ENCODE results near the gene SAMD4B. TPM values are rescaled to one million over a fixed set of nuclear protein-coding genes. Genes with fewer than 3 reads are reported as not detected.

SAMD4B gene
- total RNA-seq, 2 experiments from 2014 or later, result 59.4 to 60.0 TPM

DNA sequence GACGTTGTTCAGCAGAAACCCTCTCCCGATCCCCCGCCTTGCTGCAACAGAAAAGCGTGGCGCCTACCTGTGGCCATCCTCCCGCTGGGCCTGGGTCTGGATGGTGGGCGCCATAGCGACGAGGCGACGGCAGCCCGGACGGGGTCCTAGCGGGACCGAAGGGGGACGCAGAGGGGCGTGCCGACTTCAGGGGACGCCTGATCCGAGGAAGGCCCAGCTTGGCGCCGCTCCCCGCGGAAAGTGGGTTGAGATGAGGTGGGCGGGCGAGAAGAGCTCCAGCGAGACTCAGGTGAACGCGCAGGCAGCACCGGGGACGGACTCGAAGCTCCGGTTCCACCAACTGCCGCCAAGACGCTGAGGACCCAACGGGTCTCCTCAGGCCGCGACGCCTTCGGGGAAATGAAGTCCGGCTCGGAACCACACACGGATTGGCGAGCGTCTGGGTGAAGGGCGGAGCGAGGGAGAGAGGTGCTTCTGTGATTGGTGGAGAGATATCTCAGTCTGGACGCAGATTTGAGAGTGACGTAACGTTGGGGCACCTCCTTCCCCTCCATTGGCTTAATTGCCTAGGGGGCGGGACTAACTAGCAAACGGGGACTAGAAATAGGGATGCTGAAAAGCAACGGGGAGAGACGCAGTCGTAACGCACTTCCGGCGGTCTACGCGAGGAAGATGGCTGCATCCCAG, 48.7 kb downstream of the SAMD4B start, which contains the start of the genes MED29 and PAF1:
TSS of gene MED29 (plus strand) at position 628 of the 687 bp plus-strand sequence. CDS start at position 673, 45 bp downstream.
TSS of gene PAF1 (minus strand) at position 356 of the 687 bp plus-strand sequence. CDS start at position 114, 242 bp downstream.
- ChIA-PET POLR2A (interaction anchor here (0.7 to 2.0 kb wide), 5 partner anchors 10 to 179 kb away, joined by 3 to 6 read pairs (median 4); partner anchors contain the start of genes PLEKHG2 and SUPT5H), CTCF (ENCODE audit: unreplicated experiment) (no interaction called here)
- peaks cover 57% of the 10 kb centered on the region for H3K36me3 ChIP-seq (ENCODE audit: insufficient read depth, low read length)
- peaks cover 24% of the 10 kb centered on the region for H3K4me1 ChIP-seq (ENCODE audit: insufficient read depth, low read length, poor library complexity, severe bottlenecking)
- no peaks in the 10 kb centered on the region for H4K20me1 ChIP-seq (ENCODE audit: insufficient read depth, low read length)
- no peaks in the 10 kb centered on the region for H3K9me3 ChIP-seq (ENCODE audit: low read length)
- peak within 1 kb of the TSS; percentile 83 for H3K4me2 ChIP-seq (ENCODE audit: low read length)
- no peaks in the 10 kb centered on the region for H3K9me2 ChIP-seq (ENCODE audit: insufficient read depth, low read length)
- DNase-seq (ENCODE audit: low spot score), result peak; percentile 99
- intact Hi-C loops (cut with micrococcal nuclease; ENCODE audit: unreplicated experiment), result loop anchor here (1.0 to 2.0 kb wide), 2 partner anchors 49 to 142 kb away; partner anchors contain the start of genes EID2B and SAMD4B
- H3K4me3 ChIP-seq (ENCODE audit: low read depth, low read length, poor library complexity, severe bottlenecking), result peak within 1 kb of the TSS; percentile 86
- peak within 1 kb of the TSS; percentile 71 for H2AFZ ChIP-seq (ENCODE audit: low read length)
- peak within 1 kb of the TSS; percentile 84 for H3K27ac ChIP-seq (ENCODE audit: low read depth, low read length, poor library complexity, severe bottlenecking)
- TF ChIP-seq, protein P1, sequence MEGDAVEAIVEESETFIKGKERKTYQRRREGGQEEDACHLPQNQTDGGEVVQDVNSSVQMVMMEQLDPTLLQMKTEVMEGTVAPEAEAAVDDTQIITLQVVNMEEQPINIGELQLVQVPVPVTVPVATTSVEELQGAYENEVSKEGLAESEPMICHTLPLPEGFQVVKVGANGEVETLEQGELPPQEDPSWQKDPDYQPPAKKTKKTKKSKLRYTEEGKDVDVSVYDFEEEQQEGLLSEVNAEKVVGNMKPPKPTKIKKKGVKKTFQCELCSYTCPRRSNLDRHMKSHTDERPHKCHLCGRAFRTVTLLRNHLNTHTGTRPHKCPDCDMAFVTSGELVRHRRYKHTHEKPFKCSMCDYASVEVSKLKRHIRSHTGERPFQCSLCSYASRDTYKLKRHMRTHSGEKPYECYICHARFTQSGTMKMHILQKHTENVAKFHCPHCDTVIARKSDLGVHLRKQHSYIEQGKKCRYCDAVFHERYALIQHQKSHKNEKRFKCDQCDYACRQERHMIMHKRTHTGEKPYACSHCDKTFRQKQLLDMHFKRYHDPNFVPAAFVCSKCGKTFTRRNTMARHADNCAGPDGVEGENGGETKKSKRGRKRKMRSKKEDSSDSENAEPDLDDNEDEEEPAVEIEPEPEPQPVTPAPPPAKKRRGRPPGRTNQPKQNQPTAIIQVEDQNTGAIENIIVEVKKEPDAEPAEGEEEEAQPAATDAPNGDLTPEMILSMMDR (conservative IDR thresholded peaks at IDR 0.05; ENCODE audit: low read length), result peak; percentile 57; the same call in 1 of the 2 replicates
- no peak for TF ChIP-seq EZH2phosphoT487 (IDR thresholded peaks at IDR 0.05; ENCODE audit: borderline replicate concordance, low read depth, low read length)
- BruUV-seq (replicated peaks), result no TSS peak
- peaks cover 25% of the 10 kb centered on the region for H3K79me2 ChIP-seq (ENCODE audit: insufficient read depth, low read depth, low read length)

DNA sequence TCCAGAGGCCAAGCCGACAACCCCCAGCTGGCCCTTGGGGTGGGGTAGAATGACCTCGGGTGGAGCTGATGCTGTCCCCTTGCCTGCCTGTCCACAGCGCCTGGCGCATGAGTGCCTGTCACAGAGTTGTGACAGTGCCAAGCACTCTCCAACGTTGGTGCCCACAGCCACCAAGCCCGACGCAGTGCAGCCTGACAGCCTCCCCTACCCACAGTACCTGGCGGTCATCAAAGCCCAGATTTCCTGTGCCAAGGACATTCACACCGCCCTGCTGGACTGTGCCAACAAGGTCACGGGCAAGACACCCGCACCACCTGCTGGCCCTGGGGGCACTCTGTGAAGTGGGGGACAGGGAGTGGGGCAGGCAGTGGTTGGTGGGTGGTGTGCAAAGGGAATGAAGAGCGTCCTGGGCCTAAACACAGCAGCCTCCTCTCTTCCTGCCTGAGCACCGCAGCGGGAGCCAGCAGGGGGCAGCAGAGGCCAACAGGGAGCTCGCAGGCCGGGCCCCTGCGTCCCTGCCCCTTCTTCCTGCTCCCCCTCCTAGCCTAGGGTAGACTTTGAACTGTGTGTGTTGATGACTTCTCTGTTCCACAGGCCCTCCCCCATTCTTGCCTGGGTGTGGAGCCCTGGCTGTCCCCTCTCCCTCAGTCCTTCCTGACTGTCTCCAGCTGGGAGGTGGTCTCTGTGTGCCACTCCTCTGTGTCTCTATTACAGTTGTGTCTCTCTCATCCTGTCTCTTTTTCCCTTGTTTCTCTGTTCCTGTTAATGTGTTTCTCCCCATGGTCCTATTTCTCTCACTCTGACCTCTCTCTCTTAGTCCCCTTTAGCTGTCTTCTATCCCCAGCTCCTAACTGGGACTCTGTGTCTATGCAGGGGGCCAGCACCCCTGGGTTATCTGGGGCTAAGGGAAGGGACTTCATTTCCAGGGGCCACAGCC, 55.4 kb downstream of the SAMD4B start:
- peaks cover 34% of the 10 kb centered on the region for H3K36me3 ChIP-seq (ENCODE audit: insufficient read depth, low read length)
- CTCF ChIA-PET (ENCODE audit: unreplicated experiment), result interaction anchor here (0.6 to 0.8 kb wide), 2 partner anchors 14 to 23 kb away, joined by 3 read pairs; no protein-coding TSS in a partner anchor
- intact Hi-C loops (cut with micrococcal nuclease; ENCODE audit: unreplicated experiment), result loop anchor here (1.0 kb wide), 1 partner anchor 15 kb away; the partner anchor contains the start of gene PLEKHG2
- peak; percentile 89 for DNase-seq (ENCODE audit: low spot score)
- TF ChIP-seq, protein P1 (conservative IDR thresholded peaks at IDR 0.05; ENCODE audit: low read length), result peak; percentile 88
- TF ChIP-seq EZH2phosphoT487 (IDR thresholded peaks at IDR 0.05; ENCODE audit: borderline replicate concordance, low read depth, low read length), result no peak
- no peaks in the 10 kb centered on the region for H4K20me1 ChIP-seq (ENCODE audit: insufficient read depth, low read length)
- H3K79me2 ChIP-seq (ENCODE audit: insufficient read depth, low read depth, low read length), result peaks cover 2% of the 10 kb centered on the region; the same call in 1 of the 2 replicates
- peak overlapping the region; percentile 68 for H3K4me2 ChIP-seq (ENCODE audit: low read length)
- peak overlapping the region; percentile 27 for H3K4me3 ChIP-seq (ENCODE audit: low read depth, low read length, poor library complexity, severe bottlenecking)
- no peak overlapping the region for H2AFZ ChIP-seq (ENCODE audit: low read length)
- POLR2A ChIA-PET, result interaction anchor here (0.7 to 2.3 kb wide), 3 partner anchors 11 to 16 kb away, joined by 3 to 14 read pairs (median 9); no protein-coding TSS in a partner anchor
- H3K9me3 ChIP-seq (ENCODE audit: low read length), result no peaks in the 10 kb centered on the region
- no TSS peak for BruUV-seq (replicated peaks)
- H3K27ac ChIP-seq (ENCODE audit: low read depth, low read length, poor library complexity, severe bottlenecking), result peak overlapping the region; percentile 75
- H3K4me1 ChIP-seq (ENCODE audit: insufficient read depth, low read length, poor library complexity, severe bottlenecking), result peaks cover 57% of the 10 kb centered on the region
- no peaks in the 10 kb centered on the region for H3K9me2 ChIP-seq (ENCODE audit: insufficient read depth, low read length)
